IMR-90 (cell line): ENCODE data around the gene SSPN. TPM values are rescaled to one million over a fixed set of nuclear protein-coding genes. Genes with fewer than 3 reads are reported as not detected.

Source experiments
- ATAC-seq: fragments of 200-7000 bp; cut with Tn5 transposase; 2 replicates; pipeline ENCODE4 v1.9.1; 2020; ENCODE audit warnings: low read depth, mild to moderate bottlenecking, moderate library complexity
- BruUV-seq: library from RNA; stranded (reverse); fragments of 400-500 nt; replicated peaks from 2 replicates; lab custom pipeline; 2021; lab: Mats Ljungman, UMichigan
- CTCF ChIA-PET: fragments of 300-600 bp; formaldehyde crosslinking; extraction: SDS; loops from one replicate; lab custom pipeline; 2021; ENCODE audit warnings: antibody characterized with exemption; lab: Yijun Ruan, JAX
- POLR2A ChIA-PET: fragments of 300-600 bp; sonication (Branson Sonifier 250); formaldehyde crosslinking; loops from one replicate; lab custom pipeline; 2022; ENCODE audit warnings: antibody characterized with exemption; ENCODE audit not compliant: unreplicated experiment; lab: Charles Lee
- DNase-seq: peaks from one replicate; pipeline ENCODE4 v3.0.0; 2013
- H2AFZ ChIP-seq: replicated peaks from 2 replicates; pipeline ENCODE3; 2013; ENCODE audit warnings: low read length, mild to moderate bottlenecking; ENCODE audit not compliant: poor library complexity
- H2AK5ac ChIP-seq: 2 replicates; pipeline ENCODE4 v1.6.1; 2013; ENCODE audit warnings: low read depth, low read length, inconsistent platforms
- H2AK9ac ChIP-seq: replicated peaks from 2 replicates; pipeline ENCODE3; 2013; ENCODE audit warnings: mild to moderate bottlenecking, low read depth, low read length, moderate library complexity; ENCODE audit not compliant: poor library complexity
- H2BK120ac ChIP-seq: 2 replicates; pipeline ENCODE4 v1.6.1; 2013; ENCODE audit warnings: low read depth, low read length, inconsistent platforms
- H2BK15ac ChIP-seq: 3 replicates; pipeline ENCODE4 v1.6.1; 2013; ENCODE audit warnings: low read depth, low read length, inconsistent platforms
- H2BK20ac ChIP-seq: 2 replicates; pipeline ENCODE4 v1.6.1; 2013; ENCODE audit warnings: low read depth, mild to moderate bottlenecking, inconsistent platforms, low read length, moderate library complexity
- H2BK5ac ChIP-seq: 2 replicates; pipeline ENCODE4 v1.6.1; 2013; ENCODE audit warnings: mild to moderate bottlenecking, low read depth, low read length, inconsistent platforms; ENCODE audit not compliant: poor library complexity, severe bottlenecking
- H3K14ac ChIP-seq: replicated peaks from 2 replicates; pipeline ENCODE4 v1.6.1; 2013; ENCODE audit warnings: low read depth, low read length, inconsistent platforms
- H3K18ac ChIP-seq: 2 replicates; pipeline ENCODE4 v1.6.1; 2013; ENCODE audit warnings: low read depth, low read length, control low read depth
- H3K23ac ChIP-seq: 2 replicates; pipeline ENCODE4 v1.6.1; 2013; ENCODE audit warnings: low read depth, low read length, inconsistent platforms
- H3K27ac ChIP-seq: 2 replicates; pipeline ENCODE4 v1.5.1; 2013; ENCODE audit warnings: mild to moderate bottlenecking, control low read depth, low read length; ENCODE audit not compliant: insufficient read depth
- H3K27me3 ChIP-seq: 2 replicates; pipeline ENCODE4 v1.6.1; 2013; ENCODE audit warnings: low read length; ENCODE audit not compliant: control insufficient read depth, insufficient read depth
- H3K36me3 ChIP-seq: 2 replicates; pipeline ENCODE4 v1.6.1; 2013; ENCODE audit warnings: low read length, mixed read lengths; ENCODE audit not compliant: control insufficient read depth, insufficient read depth
- H3K4ac ChIP-seq: 2 replicates; pipeline ENCODE4 v1.6.1; 2013; ENCODE audit warnings: low read depth, low read length, inconsistent platforms
- H3K4me1 ChIP-seq: 2 replicates; pipeline ENCODE4 v1.6.1; 2013; ENCODE audit warnings: low read length, mixed read lengths; ENCODE audit not compliant: control insufficient read depth, insufficient read depth
- H3K4me2 ChIP-seq: 2 replicates; pipeline ENCODE4 v1.6.1; 2013; ENCODE audit warnings: low read depth, mild to moderate bottlenecking, control low read depth, low read length, moderate library complexity
- H3K4me3 ChIP-seq: 2 replicates; pipeline ENCODE4 v1.5.1; 2013; ENCODE audit warnings: low read depth, mild to moderate bottlenecking, control low read depth, low read length, moderate library complexity; ENCODE audit not compliant: insufficient read depth
- H3K56ac ChIP-seq: 2 replicates; pipeline ENCODE4 v1.6.1; 2013; ENCODE audit warnings: low read length, inconsistent platforms; ENCODE audit not compliant: insufficient read depth; ENCODE audit errors: extremely low read depth
- H3K79me1 ChIP-seq, 2 experiments: 2 replicates each; pipeline ENCODE4 v1.6.1; 2013; ENCODE audit warnings: low read length in 2 of 2, inconsistent platforms in 1 of 2, low read depth in 1 of 2
- H3K9ac ChIP-seq: 2 replicates; pipeline ENCODE4 v1.6.1; 2013; ENCODE audit warnings: low read depth, low read length, control low read depth
- H3K9me1 ChIP-seq: 2 replicates; pipeline ENCODE4 v1.6.1; 2013; ENCODE audit warnings: low read length, inconsistent platforms; ENCODE audit not compliant: insufficient read depth
- H3K9me3 ChIP-seq: 2 replicates; pipeline ENCODE4 v1.6.1; 2013; ENCODE audit warnings: low read length; ENCODE audit not compliant: control insufficient read depth, insufficient read depth
- H4K20me1 ChIP-seq: 2 replicates; pipeline ENCODE4 v1.6.1; 2013; ENCODE audit warnings: low read length, inconsistent platforms; ENCODE audit not compliant: insufficient read depth
- H4K5ac ChIP-seq: 2 replicates; pipeline ENCODE4 v1.6.1; 2013; ENCODE audit warnings: mild to moderate bottlenecking, low read depth, low read length, control low read depth
- H4K8ac ChIP-seq, 2 experiments: 2 replicates each; pipeline ENCODE4 v1.6.1; 2013; ENCODE audit warnings: low read depth in 2 of 2, low read length in 2 of 2, control low read depth in 1 of 2, inconsistent platforms in 1 of 2
- H4K91ac ChIP-seq: 2 replicates; pipeline ENCODE4 v1.6.1; 2013; ENCODE audit warnings: low read depth, low read length, inconsistent platforms; ENCODE audit not compliant: insufficient read depth
- CHD1 ChIP-seq: IDR thresholded peaks from 2 replicates; pipeline ENCODE4 v1.6.1; 2012; ENCODE audit warnings: low read depth, low read length, improper control_type of control experiment
- USF2 ChIP-seq: fragments of 150-350 bp; IDR thresholded peaks from 2 replicates; pipeline ENCODE4 v1.6.1; 2017; ENCODE audit warnings: mild to moderate bottlenecking, antibody characterized with exemption, low read length, low read depth
- WGBS, 2 experiments: methylation state at CpG; one replicate each; pipeline versions ENCODE4 v1.1.5 to v1.1.7; 2013; ENCODE audit warnings: missing lambda C conversion rate in 2 of 2; ENCODE audit not compliant: insufficient read length in 1 of 2; ENCODE audit errors: extremely low coverage in 2 of 2; 5-methylcytosine and 5-hydroxymethylcytosine counted together
- dilution Hi-C: fragments of 300-500 bp; cut with HindIII; formaldehyde crosslinking; loops from one replicate; pipeline ENCODE4 v1.14.3; 2018; ENCODE audit warnings: low sequenced_read_pairs; ENCODE audit not compliant: unreplicated experiment
- in situ Hi-C: fragments of 300-500 bp; cut with MboI; formaldehyde crosslinking; loops from 3 replicates; pipeline ENCODE4 v1.14.3; 2019; ENCODE audit warnings: low sequenced_read_pairs, inconsistent platforms, mixed read lengths
- intact Hi-C: fragments of 100-400 bp; cut with micrococcal nuclease; formaldehyde crosslinking; loops from 2 replicates; pipeline ENCODE4 v1.10.0; 2022
- polyA plus RNA-seq, 3 experiments: library from polyadenylated mRNA; depleted of rRNA; stranded (reverse); fragments of >200 nt; gene quantifications; 2 replicates each; pipeline ENCODE4 v1.2.3, GENCODE V29; 2012; ENCODE audit warnings: low replicate concordance in 1 of 3
- total RNA-seq: library from RNA; depleted of rRNA; stranded (reverse); fragments of >200 nt; gene quantifications from 2 replicates; pipeline ENCODE4 v1.2.3, GENCODE V29; 2012

Gene SSPN
- total and polyA plus RNA-seq, 2 of the 4 experiments (the other 2 are of a cell fraction), result 3.5 to 5.6 TPM

GRCh38 chr12:26187014-26187798, 8.2 kb upstream of the SSPN start:
- dilution Hi-C loops (no loop called here), intact Hi-C loops (no loop called here), in situ Hi-C loops (no loop called here)
- H3K79me1 ChIP-seq, result no peaks in the 10 kb centered on the region
- H3K18ac ChIP-seq, result no peak overlapping the region
- no peaks in the 10 kb centered on the region for H3K36me3 ChIP-seq
- no peak overlapping the region for H4K91ac ChIP-seq
- H3K23ac ChIP-seq, result no peak overlapping the region
- H2BK120ac ChIP-seq, result 0 out of 2 replicates have a peak overlapping the region, but pooled peaks have one; percentile 8
- peaks cover 6% of the 10 kb centered on the region; the same call in 1 of the 2 replicates for H3K27me3 ChIP-seq
- CTCF ChIA-PET, result no interaction called here
- H4K5ac ChIP-seq, result no peak overlapping the region
- H3K4me2 ChIP-seq, result no peak overlapping the region
- H2AK9ac ChIP-seq, result no peak overlapping the region
- H3K4me3 ChIP-seq, result no peak overlapping the region
- POLR2A ChIA-PET, result no interaction called here
- no peak overlapping the region for H3K14ac ChIP-seq
- H3K4ac ChIP-seq, result no peak overlapping the region
- no TSS peak for BruUV-seq
- H2BK15ac ChIP-seq, result no peak overlapping the region
- no peak overlapping the region for H2AFZ ChIP-seq
- no peak for DNase-seq
- H2AK5ac ChIP-seq, result no peak overlapping the region; the same call in 1 of the 2 replicates
- peaks cover 5% of the 10 kb centered on the region; the same call in 1 of the 2 replicates for H3K4me1 ChIP-seq
- peaks cover 2% of the 10 kb centered on the region; the same call in 1 of the 2 replicates for H3K9me1 ChIP-seq
- no peak overlapping the region for H3K27ac ChIP-seq
- H2BK20ac ChIP-seq, result no peak overlapping the region
- H3K56ac ChIP-seq, result no peak overlapping the region
- no peak overlapping the region for H4K8ac ChIP-seq
- H2BK5ac ChIP-seq, result no peak overlapping the region
- 78% methylated on average over 3 of the region's 8 CpGs; no CpG with 5 or more reads in 1 of the 2 experiments for WGBS, 2 experiments
- H3K9ac ChIP-seq, result no peak overlapping the region
- H4K20me1 ChIP-seq, result no peaks in the 10 kb centered on the region
- no peak for ATAC-seq
- peaks cover 3% of the 10 kb centered on the region for H3K9me3 ChIP-seq
- TF ChIP-seq USF2 (no peak), CHD1 (no peak)
